Hematopoietic multipotent progenitor cell treated with erythropoietin and hydrocortisone succinate and interleukin-3 and kit ligand, for 6 days (in vitro differentiated cells): ENCODE results near the gene CALR3.
"Not testable (repeated sequence)": the region's sequence is repeated elsewhere in the genome, so short reads cannot be mapped to it uniquely, and the experiment has no call there.

Source experiments
- DNase-seq: peaks from one replicate; pipeline ENCODE4 v3.0.0-alpha.2; 2015

Gene CALR3

GRCh38 chr19:16457195-16457953 lies 38.6 kb downstream of the CALR3 start:
- DNase-seq: no peak

GRCh38 chr19:16456652-16457194 lies 39.2 kb downstream of the CALR3 start:
- DNase-seq: no peak

DNA sequence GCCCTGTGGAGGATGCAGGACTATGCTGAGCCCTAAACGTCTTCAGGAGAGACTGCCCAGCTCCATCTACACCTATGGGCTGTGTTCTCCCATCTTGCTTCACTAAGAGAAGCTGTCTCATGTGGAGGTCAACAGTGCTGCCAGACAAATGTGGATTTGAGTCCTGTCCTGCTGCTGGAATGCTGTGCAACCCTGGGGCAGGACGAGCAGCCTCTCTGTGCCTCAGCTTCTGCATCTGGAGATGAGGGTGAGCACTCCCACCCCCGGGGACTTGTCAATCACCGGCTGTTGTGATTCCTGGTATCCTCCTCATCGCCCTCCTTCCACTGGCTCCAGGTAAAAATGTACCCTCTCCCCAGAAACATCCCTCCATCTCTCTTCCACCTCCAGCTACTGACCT lies 40.5 kb downstream of the CALR3 start:
- no peak for DNase-seq

DNA sequence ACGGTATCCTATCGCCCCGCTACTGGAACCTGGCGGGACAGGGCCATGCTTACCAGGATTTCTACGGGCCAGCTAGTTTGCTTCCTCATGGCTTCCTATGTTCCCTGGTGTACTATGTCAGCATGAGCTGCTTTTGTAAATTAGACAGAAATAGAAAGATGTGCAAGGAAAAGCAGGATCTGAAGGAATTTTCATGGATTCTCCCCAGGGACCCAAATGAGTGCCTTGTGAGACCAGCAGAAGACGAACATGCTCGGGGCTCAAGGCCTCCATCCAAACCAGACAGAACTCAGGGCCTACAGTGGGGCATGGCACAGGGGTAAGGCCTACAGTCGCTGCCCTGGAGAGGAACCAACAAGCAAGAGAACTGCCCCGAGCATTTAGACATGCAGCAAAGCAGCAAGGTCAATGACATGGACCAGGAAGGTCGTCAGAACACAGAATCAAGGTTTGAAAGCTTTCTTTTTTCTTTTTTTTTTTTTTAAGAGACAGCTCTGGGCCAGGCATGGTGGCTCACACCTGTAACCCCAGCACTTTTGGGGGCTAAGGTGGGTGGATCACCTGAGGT lies 41.5 kb downstream of the CALR3 start:
- DNase-seq: no peak

DNA sequence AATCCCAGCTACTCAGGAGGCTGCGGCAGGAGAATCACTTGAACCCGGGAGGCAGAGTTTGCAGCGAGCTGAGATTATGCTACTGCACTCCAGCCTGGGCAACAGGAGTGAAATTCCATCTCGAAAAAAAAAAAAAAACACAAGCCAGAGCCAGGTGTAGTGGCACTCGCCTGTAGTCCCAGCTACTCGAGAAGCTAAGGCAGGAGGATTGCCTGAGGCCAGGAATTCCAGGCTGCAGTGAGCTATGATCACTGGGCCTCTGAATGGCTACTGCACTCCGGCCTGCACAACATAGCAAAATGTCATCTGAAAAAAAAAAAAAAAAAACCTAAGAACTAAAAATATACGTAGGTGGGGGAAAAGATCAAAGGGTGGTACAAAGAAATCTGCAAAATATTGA lies 43.6 kb downstream of the CALR3 start:
- no peak for DNase-seq

DNA sequence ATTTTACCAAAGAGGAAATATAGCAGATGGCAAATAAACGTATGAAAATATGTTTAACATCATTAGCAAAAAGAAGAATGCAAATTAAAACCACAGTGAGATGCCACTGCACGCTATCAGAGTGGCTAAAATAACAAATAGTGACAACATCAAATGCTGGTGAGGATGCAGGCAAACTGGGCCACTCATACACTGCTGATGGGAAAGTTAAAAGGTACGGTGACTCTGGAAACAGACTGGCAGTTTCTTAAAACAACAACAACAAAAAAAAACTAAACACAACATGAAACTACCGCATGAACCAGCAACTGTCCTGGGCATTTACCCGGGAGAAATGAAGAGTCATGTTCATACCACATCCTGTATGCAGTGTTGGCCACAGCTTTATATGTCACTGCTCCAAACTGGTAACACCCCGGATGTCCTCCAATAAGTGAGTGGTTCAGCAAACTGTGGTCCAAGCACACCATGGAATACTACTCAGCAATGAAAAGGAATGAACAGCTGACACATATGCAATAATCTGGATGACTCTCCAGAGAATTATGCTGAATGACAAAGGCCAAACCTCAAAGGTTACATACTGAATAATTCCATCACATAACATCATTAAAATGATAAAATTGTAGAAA lies 46.5 kb downstream of the CALR3 start:
- DNase-seq: peak; percentile 91

DNA sequence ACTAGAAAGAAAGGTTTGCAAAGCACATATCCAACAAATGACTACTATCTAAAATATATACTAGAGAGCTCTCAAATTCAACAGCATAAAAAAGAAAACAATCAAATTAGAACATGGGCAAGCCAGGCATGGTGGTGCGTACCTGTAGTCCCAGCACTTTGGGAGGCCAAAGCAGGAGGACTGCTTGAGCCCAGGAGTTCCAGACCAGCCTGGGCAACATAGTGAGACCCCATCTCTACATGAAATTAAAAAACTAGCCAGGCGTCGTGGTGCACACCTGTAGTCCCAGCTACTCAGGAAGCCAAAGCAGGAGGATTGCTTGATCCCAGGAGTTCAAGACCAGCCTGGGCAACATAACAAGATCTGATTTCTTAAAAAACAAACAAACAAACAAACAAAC lies 47.1 kb downstream of the CALR3 start:
- not testable (repeated sequence) for DNase-seq

GRCh38 chr19:16446724-16447368 lies 49.1 kb downstream of the CALR3 start:
- DNase-seq: peak; percentile 95

- DNase-seq: no peak
These were observed 49.8 kb downstream of the CALR3 start for GRCh38 chr19:16446108-16446723.

DNA sequence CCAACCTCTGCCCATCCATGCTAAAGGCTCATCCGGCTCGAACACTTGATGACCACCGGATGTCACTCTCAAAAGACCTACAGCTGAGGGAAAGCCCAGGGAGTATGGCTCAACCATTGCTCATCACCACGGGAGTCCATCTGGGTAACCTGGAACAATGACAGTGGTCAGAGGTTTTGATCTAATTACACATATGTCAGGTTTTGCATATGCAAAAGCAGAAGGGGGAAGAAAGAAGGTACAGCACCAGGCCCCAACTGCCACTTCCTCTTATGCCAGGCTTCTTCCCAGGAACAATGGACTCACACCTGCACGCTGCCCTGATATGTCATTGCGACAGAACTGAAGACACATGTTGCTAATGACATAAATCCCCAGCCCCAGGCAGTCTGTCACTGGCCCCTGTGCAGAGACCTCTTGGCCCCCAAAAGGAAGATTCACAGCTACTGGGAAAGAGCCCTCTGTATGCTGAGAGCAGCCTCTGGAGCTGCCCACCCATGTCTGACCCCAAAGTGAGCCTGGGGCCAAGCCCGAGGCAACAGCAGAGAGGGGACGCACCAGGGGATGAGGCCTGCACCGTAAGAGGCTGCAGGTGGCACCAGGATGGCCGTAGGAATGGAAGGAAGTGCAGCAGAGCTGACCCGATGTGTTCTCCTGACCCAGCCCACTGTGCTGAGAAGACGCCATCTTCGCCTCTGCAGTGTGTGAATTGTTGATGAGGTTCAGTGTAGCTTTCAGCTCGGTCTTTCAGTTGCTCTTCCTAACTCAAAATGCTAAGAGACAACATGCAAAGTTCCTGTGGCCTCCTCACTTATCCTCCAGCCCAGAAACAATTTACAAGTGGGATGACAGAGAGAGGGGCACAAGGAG lies 50.5 kb downstream of the CALR3 start:
- peak; percentile 71 for DNase-seq

DNA sequence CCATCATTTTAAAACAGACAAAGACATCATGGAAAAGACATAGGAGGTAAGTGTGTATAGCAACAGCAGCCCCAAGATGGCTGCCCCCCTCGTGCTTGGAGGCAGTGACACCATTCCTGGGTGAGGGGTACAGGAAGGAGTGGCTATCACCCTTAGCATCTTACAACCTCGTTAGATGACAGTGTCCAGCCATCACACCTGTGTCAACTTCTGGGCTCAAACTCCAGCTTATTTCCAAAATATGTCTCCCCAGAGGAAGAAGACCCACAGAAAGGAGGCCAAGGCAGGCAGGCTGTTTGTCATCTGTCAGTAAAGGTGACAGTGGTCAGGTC lies 51.7 kb downstream of the CALR3 start:
- no peak for DNase-seq

- DNase-seq: no peak
These were observed 53.3 kb downstream of the CALR3 start for GRCh38 chr19:16442386-16443276.

- DNase-seq: peak; percentile 74
These were observed 54.3 kb downstream of the CALR3 start for GRCh38 chr19:16441661-16442162.

DNA sequence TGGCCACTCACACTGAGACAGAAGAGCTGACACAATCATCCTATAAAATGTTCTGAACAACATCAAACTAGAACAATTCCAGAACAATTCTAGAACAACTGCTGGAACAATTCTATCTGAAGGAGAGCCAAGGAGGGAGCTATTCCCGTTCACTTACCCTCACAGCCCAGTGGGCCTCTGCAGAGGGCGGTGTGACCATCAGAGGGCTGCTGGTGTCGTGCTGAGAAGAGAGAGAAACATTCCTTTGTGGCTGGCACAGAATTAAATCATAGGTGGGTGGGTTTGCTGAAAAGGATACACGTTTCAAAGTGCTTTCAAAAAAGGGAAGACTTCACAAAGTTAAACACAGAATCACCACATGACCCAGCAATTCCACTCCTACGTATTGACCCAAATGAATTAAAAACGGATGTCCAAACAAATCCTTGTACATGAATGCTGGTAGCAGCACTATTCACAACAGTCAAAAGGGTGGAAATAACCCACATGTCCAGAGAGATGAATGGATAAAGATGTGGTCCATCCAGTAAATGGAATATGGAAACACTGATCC lies 59.1 kb downstream of the CALR3 start:
- no peak for DNase-seq

GRCh38 chr19:16435999-16436650 lies 59.8 kb downstream of the CALR3 start:
- no peak for DNase-seq

DNA sequence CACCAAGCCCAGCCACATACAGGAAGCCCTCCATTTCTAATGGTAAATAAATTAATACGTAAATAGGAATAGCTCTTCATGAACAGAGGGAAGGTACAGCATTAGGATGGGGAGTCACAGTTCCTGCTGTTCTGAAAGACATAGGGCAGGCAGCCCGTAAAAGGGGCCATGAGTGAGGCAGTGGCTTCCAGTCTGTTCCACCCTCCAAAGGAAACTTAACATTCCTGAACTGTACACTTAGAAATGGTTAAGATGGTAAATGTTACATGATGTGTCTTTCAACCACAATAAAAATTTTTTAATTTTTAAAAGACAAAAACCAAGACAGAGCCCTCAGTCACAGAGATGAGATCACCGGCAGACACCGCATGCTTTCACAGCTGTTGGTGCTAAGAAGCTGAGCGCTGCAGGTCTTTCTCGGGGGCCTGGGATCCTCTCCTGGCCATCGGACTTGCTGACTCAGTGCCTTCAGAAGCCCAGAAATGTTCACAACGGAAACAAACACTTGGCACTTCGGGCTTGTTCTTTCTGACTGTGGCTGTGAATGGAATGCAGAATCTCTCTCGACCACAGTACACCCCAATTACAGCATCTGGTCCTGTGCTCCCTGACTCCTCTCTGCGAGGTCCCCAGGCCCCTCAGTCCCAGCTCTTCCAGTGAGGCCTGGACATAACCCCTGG lies 60.6 kb downstream of the CALR3 start:
- DNase-seq: no peak

GRCh38 chr19:16433986-16434385 lies 62.0 kb downstream of the CALR3 start:
- no peak for DNase-seq

DNA sequence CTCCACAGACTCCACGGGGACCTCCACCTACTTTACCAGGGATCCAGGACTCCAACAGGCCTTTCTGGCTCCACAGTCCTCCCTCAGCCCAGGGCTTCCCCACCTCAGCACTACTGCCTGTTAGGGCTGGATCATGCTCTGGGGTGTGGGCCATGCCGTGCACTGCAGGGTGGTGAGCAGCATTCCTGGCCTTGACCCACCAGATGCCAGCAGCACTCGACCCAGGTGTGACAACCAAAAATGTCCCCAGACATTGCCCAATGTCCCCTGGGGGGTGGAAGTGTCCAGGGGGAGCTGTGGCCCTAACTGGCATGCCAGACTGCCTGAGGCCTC lies 66.2 kb downstream of the CALR3 start:
- no peak for DNase-seq

DNA sequence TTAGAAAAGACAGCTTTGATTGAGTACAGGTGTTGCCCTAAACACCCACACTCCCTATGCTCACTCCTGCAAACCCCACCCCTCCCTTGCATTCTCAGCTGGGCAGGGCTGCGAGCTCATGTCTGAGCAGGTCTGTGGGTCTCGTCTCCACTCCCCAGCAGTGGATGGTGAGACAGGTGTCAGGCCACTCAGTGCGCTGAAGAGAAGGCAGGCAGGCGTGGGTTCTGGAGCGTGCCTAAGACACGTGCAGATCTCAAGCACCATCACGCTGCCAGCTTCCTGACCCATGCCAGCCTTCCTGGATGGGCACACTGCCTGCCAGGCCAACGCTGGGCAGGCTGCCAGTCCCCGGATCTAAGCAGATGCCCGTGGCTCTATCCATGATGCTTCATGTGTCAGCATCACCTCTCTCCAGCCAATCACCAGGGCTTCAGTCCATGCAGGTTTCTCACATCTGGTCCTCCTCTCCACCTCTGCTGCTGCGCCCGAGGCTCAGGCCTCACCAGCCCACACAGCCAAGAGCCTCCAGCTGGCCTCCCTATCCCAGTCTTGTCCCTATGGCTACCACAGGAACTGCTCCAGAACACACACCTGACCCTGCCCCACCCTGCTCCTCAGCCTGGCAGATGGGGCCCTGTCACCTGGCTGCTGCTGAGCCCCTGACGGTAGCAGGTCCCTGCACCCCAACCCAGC lies 66.8 kb downstream of the CALR3 start:
- no peak for DNase-seq
